ENCODE data around the gene SNX2. TPM values are rescaled to one million over a fixed set of nuclear protein-coding genes. Genes with fewer than 3 reads are reported as not detected.
"Not testable (repeated sequence)": the region's sequence is repeated elsewhere in the genome, so short reads cannot be mapped to it uniquely, and the experiment has no call there.

SNX2 gene
- total RNA-seq, 1 donor from 2014 or later, result 120 TPM

DNA sequence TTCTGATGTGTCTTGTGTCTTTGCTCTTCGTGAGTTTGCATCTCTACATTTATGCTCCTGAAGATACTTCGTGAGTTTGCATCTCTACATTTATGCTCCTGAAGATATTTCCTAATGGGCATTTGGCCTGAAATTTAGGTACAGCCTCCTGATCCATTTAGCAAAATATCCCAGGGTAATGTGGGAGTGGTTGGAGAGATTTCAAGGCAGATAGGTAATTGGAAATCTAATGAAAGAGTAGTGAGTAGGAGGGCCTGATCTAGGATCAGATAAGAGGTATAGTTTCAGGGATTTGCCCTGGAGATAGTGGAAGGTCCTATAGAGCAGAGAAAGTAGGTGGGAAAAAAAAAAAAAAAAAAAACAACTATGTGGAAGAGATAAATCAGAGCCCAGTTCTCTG lies 14.6 kb upstream of the SNX2 start:
- no peak for DNase-seq
- intact Hi-C loops (cut with DNase I), result no loop called here

DNA sequence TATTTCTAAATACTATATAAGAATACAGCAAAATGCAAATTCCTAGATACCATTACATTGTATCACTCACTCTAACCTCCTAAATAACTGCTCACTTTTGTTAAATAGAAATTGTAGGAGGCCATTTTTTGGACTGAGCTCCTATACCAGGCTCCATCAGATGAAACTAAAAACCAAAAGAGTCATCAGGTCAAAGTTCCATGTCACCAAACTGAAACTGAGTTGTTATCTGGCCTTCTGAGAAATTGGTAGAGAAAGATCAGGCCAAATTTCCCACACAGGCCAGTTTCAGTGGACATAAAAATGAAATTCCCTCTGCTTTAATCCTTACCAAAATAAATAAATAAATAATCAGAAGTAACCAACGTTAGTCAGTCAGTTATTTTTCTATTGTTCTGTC lies 13.8 kb upstream of the SNX2 start:
- Histone ChIP-seq H3K27me3 (ENCODE audit: low read depth) (no peaks in the 10 kb centered on the region), H3K4me3 (no peak overlapping the region), H3K4me1 (no peaks in the 10 kb centered on the region), H3K27ac (no peak overlapping the region), H3K9me3 (no peaks in the 10 kb centered on the region), H3K36me3 (no peaks in the 10 kb centered on the region)
- TF ChIP-seq, protein P1, sequence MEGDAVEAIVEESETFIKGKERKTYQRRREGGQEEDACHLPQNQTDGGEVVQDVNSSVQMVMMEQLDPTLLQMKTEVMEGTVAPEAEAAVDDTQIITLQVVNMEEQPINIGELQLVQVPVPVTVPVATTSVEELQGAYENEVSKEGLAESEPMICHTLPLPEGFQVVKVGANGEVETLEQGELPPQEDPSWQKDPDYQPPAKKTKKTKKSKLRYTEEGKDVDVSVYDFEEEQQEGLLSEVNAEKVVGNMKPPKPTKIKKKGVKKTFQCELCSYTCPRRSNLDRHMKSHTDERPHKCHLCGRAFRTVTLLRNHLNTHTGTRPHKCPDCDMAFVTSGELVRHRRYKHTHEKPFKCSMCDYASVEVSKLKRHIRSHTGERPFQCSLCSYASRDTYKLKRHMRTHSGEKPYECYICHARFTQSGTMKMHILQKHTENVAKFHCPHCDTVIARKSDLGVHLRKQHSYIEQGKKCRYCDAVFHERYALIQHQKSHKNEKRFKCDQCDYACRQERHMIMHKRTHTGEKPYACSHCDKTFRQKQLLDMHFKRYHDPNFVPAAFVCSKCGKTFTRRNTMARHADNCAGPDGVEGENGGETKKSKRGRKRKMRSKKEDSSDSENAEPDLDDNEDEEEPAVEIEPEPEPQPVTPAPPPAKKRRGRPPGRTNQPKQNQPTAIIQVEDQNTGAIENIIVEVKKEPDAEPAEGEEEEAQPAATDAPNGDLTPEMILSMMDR (IDR thresholded peaks at IDR 0.05), result no peak
- ATAC-seq, result no peak
- intact Hi-C loops (cut with DNase I), result no loop called here
- no peak for DNase-seq

More for the DNA sequence above, 14.6 kb upstream of the SNX2 start:
- no peak overlapping the region for H3K27ac ChIP-seq
- H3K27me3 ChIP-seq (ENCODE audit: low read depth), result no peaks in the 10 kb centered on the region
- no peak overlapping the region for H3K4me3 ChIP-seq
- TF ChIP-seq, protein P1 (IDR thresholded peaks at IDR 0.05), result no peak
- no peak for ATAC-seq
- H3K36me3 ChIP-seq, result no peaks in the 10 kb centered on the region
- no peaks in the 10 kb centered on the region for H3K9me3 ChIP-seq
- peaks cover 5% of the 10 kb centered on the region for H3K4me1 ChIP-seq

DNA sequence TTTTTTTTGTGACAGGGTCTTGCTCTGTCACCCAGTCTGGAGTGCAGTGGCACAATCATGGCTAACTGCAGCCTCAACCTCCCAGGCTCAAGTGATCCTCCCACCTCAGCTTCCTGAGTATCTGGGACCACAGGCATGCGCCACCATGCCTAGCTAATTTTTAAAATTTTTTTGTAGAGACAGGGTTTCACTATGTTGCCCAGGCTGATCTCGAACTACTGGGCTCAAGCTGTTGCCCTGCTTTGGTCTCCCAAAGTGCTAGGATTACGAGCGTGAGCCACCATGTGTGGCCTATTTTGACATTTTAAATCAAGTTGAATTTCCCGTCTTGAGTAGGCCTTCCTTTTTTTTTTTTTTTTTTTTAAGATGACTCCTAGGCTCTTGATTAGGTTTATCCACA lies 13.0 kb upstream of the SNX2 start:
- H3K4me3 ChIP-seq; ATAC-seq; H3K4me1 ChIP-seq; H3K27me3 ChIP-seq (ENCODE audit: low read depth); H3K9me3 ChIP-seq; H3K36me3 ChIP-seq; intact Hi-C loops (cut with DNase I); H3K27ac ChIP-seq; DNase-seq: not testable (repeated sequence)

DNA sequence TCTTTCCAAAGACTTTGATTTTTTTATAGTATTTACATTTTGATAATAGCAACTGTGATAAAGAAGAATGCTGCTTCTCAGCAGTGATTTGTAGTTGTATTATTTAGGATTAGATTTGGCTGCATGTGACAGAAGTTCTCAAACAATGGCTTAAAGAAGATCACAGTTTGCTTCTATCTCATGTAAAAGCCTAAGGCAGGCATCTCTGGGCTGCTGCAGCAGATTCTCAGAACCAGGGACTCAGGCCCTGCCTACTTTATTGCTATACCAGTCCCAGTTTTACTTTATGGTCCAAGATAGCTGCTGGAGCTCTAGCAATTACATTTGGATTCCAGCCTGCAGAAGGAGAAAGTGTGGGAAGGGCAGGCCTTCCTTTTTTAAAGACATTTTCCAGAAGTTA lies 8.8 kb upstream of the SNX2 start:
- no peaks in the 10 kb centered on the region for H3K4me1 ChIP-seq
- no peak for ATAC-seq
- no peak for DNase-seq

DNA sequence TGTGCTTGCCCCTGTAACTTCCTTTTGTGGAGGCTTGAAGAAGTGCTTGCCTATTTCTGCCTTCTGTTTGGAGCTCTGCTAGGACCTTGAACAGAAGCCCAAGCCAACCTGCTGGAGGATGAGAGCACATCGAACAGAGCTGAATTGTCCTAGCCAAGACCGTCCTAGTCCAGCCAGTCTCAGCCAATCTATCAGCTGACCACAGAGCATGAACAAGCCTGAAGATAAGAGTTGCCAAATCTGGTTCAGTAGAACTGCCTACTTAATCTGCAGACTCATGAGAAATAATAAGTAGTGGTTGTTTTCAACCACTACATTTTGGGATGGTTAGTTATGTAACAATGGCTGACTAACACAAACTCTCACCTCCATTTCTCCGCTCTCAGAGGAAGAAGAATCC lies 4.4 kb upstream of the SNX2 start:
- no peaks in the 10 kb centered on the region for H3K4me1 ChIP-seq
- no peak for DNase-seq
- ATAC-seq, result no peak
- H3K27ac ChIP-seq, result no peak overlapping the region
- H3K27me3 ChIP-seq (ENCODE audit: low read depth), result no peaks in the 10 kb centered on the region
- intact Hi-C loops (cut with DNase I), result no loop called here
- TF ChIP-seq, protein P1 (IDR thresholded peaks at IDR 0.05), result no peak
- no peaks in the 10 kb centered on the region for H3K9me3 ChIP-seq
- H3K36me3 ChIP-seq, result no peaks in the 10 kb centered on the region
- no peak overlapping the region for H3K4me3 ChIP-seq

More for the DNA sequence above, 8.8 kb upstream of the SNX2 start:
- H3K9me3 ChIP-seq, result no peaks in the 10 kb centered on the region
- intact Hi-C loops (cut with DNase I), result no loop called here
- no peaks in the 10 kb centered on the region for H3K27me3 ChIP-seq (ENCODE audit: low read depth)
- TF ChIP-seq, protein P1 (IDR thresholded peaks at IDR 0.05), result no peak
- H3K27ac ChIP-seq, result no peak overlapping the region
- H3K36me3 ChIP-seq, result no peaks in the 10 kb centered on the region
- H3K4me3 ChIP-seq, result no peak overlapping the region

DNA sequence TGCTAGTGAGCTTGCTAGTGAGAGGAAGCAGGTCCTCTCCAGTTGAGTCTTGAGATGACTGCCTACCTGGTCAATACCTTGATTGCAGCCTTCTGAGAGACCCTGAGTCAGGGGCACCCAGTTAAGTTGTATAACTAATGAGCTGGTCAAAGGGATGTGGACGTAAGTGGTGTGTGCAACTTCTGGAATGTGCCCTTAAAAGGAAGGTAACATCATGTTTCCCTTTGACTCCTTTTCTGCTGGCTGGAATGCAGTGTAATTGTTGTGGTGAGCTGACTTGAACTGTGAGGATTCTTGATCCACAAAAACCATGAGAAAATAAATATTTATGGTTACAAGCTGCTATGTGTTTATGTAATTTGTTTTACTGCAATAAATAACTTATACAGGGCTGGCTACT lies 2.4 kb upstream of the SNX2 start:
- TF ChIP-seq, protein P1 (IDR thresholded peaks at IDR 0.05), result no peak
- Histone ChIP-seq H3K36me3 (no peaks in the 10 kb centered on the region), H3K4me1 (peaks cover 16% of the 10 kb centered on the region), H3K27ac (no peak overlapping the region), H3K4me3 (no peak overlapping the region), H3K9me3 (no peaks in the 10 kb centered on the region), H3K27me3 (ENCODE audit: low read depth) (no peaks in the 10 kb centered on the region)
- intact Hi-C loops (cut with DNase I), result no loop called here
- DNase-seq (no peak), ATAC-seq (no peak)
